Common myeloid progenitor, CD34-positive (primary cell): ENCODE data around the gene RABAC1.
A peak's percentile ranks its signal among the peaks of the same experiment; 100 is the strongest.
"Not testable (repeated sequence)": the region's sequence is repeated elsewhere in the genome, so short reads cannot be mapped to it uniquely, and the experiment has no call there.

Experiments used
- CTCF ChIA-PET: fragments of 350-600 bp; sonication (Branson Sonifier 250); formaldehyde crosslinking; loops from one replicate; lab custom pipeline; 2021; ENCODE audit warnings: antibody characterized with exemption; lab: Charles Lee
- POLR2A ChIA-PET: fragments of 350-600 bp; sonication (Branson Sonifier 250); formaldehyde crosslinking; loops from one replicate; lab custom pipeline; 2021; ENCODE audit warnings: antibody characterized with exemption; lab: Charles Lee
- DNase-seq, 3 donors: peaks; one replicate each; pipeline versions ENCODE4 v3.0.0 to v3.0.0-alpha.2; 2013
- H3K27ac ChIP-seq, 2 experiments: 1 replicate in 1 of 2; 2 replicates in 1 of 2; pipeline ENCODE4 v1.7.0; 2013; ENCODE audit warnings: inconsistent platforms in 2 of 2, low read length in 2 of 2, mild to moderate bottlenecking in 2 of 2, low read depth in 1 of 2, moderate library complexity in 1 of 2; ENCODE audit not compliant: severe bottlenecking in 2 of 2, insufficient read depth in 1 of 2, poor library complexity in 1 of 2
- H3K27me3 ChIP-seq, 5 experiments: replicated peaks in 2 of 5; 1 replicate in 3 of 5; 2 replicates in 2 of 5; pipeline versions ENCODE4 v1.6.1 to v1.7.0; 2013; ENCODE audit warnings: low read length in 4 of 5, mild to moderate bottlenecking in 2 of 5, moderate library complexity in 2 of 5, inconsistent platforms in 1 of 5; ENCODE audit not compliant: insufficient read depth in 5 of 5, control insufficient read depth in 4 of 5
- H3K36me3 ChIP-seq, 4 experiments: 1 replicate in 2 of 4; 2 replicates in 2 of 4; pipeline versions ENCODE4 v1.6.1 to v1.7.0; 2013; ENCODE audit warnings: low read length in 3 of 4, control low read depth in 1 of 4, mild to moderate bottlenecking in 1 of 4; ENCODE audit not compliant: control insufficient read depth in 4 of 4, insufficient read depth in 4 of 4
- H3K4me1 ChIP-seq, 4 experiments: 1 replicate in 3 of 4; 2 replicates in 1 of 4; pipeline versions ENCODE4 v1.6.1 to v1.7.1; 2013; ENCODE audit warnings: low read length in 3 of 4, mild to moderate bottlenecking in 3 of 4, control low read depth in 1 of 4, inconsistent platforms in 1 of 4, moderate library complexity in 1 of 4; ENCODE audit not compliant: control insufficient read depth in 4 of 4, insufficient read depth in 4 of 4; ENCODE audit errors: control extremely low read depth in 1 of 4
- H3K4me3 ChIP-seq, 7 experiments: 1 replicate in 4 of 7; 2 replicates in 3 of 7; pipeline versions ENCODE4 v1.5.1 to v1.7.0; 2013; ENCODE audit warnings: mild to moderate bottlenecking in 7 of 7, low read length in 6 of 7, moderate library complexity in 6 of 7, inconsistent platforms in 2 of 7, low read depth in 2 of 7, control low read depth in 1 of 7; ENCODE audit not compliant: insufficient read depth in 4 of 7, control insufficient read depth in 1 of 7; ENCODE audit errors: extremely low read depth in 1 of 7
- H3K9me3 ChIP-seq, 5 experiments: 1 replicate in 4 of 5; 2 replicates in 1 of 5; pipeline versions ENCODE4 v1.6.1 to v1.7.1; 2013; ENCODE audit warnings: low read length in 4 of 5, mild to moderate bottlenecking in 2 of 5, inconsistent platforms in 1 of 5, low read depth in 1 of 5, moderate library complexity in 1 of 5; ENCODE audit not compliant: control insufficient read depth in 4 of 5, insufficient read depth in 2 of 5; ENCODE audit errors: control extremely low read depth in 1 of 5
- WGBS: methylation state at CpG from one replicate; pipeline ENCODE4 v1.1.5; 2013; ENCODE audit not compliant: insufficient coverage; 5-methylcytosine and 5-hydroxymethylcytosine counted together

Gene RABAC1

DNA sequence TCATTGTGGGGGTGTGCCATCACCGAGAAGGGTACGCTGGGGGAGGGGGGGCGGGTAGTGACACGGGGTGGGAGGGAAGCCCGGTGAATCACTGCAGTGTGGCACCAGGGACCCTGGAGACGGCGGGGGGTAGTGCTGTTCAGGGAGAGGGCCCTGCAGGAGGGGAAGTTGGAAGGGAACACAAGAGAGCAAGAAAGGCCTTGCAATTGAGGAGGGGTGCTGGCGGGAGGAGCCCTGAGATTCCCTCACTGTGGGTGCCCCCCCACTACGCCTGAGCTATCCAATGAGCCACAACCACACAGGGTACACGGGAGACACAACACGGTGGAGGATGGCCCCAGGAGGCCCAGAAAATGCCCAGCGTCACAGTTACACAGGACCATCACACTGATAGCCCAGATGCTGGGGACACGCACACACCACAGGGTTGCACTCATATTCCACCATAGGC is 35.4 kb upstream of the RABAC1 start:
- 33% methylated on average over 10 of the region's 13 CpGs for WGBS
- no peaks in the 10 kb centered on the region for H3K36me3 ChIP-seq
- peaks cover 0 to 30% (median 24%) of the 10 kb centered on the region in 4 experiments for H3K4me1 ChIP-seq
- CTCF ChIA-PET, result no interaction called here
- peak overlapping the region in 4 of 7 experiments; percentile 39 to 75 (median 66) for H3K4me3 ChIP-seq
- peak; percentile 48 to 80 (median 76) for DNase-seq
- H3K27me3 ChIP-seq, result peaks cover 0 to 61% (median 36%) of the 10 kb centered on the region in 5 experiments
- no peak overlapping the region for H3K27ac ChIP-seq
- no peaks in the 10 kb centered on the region for H3K9me3 ChIP-seq
- POLR2A ChIA-PET, result no interaction called here

DNA sequence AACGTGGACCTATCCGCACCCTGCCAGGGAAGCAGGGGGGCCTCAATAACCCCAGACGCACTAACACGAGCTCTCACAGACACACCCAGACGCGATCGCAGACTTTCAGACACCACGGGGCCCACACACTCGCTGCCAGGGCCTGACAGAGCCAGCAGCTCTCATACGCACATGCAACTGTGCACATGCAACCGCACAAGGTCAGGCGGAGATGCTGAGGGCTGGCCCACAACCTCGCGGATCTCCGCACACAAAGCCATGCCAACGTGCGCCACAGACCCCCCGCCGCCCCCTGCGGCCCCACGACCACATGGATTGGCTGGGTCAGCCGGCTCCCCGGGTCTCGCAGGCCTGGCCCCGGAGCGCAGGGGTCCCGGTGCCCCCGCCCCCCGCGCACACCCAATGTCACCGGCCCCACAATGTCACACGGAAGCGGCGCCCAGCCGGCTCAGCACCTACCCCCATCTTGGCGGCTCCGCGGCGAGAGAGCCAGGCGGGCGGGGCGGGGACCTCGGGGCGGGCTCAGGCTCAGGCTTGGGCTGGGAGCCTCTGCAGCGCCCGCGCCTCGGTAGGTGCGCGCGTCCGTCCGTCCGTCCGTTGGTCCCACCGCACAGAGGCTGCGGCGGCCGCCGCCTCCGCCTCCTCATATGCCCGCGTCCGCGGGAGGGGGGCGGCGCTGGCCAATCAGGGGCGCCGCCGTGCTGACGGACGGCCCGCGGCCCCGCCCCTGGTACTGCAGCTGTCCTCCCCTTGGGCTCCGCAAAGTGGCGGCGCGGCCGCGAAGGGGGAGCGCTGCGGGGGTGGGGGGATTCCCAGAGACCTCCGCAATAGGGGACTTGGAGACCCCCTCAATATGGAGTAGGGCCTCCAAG is 34.7 kb upstream of the RABAC1 start, which contains the start of gene ATP1A3:
Gene ATP1A3, minus strand, starts transcription at position 619 of the 872 bp plus-strand sequence. Its CDS starts 154 bp downstream, at position 465.
- H3K9me3 ChIP-seq, result no peaks in the 10 kb centered on the region
- CTCF ChIA-PET, result interaction anchor here (0.5 kb wide), 1 partner anchor 294 kb away, joined by 3 read pairs; no protein-coding TSS in a partner anchor
- WGBS, result under 1% methylated on average over 75 of the region's 84 CpGs
- H3K36me3 ChIP-seq, result no peaks in the 10 kb centered on the region
- peak within 1 kb of the TSS; percentile 38 to 75 (median 57) for H3K4me3 ChIP-seq
- peaks cover 0 to 26% (median 24%) of the 10 kb centered on the region in 4 experiments for H3K4me1 ChIP-seq
- peaks cover 0 to 54% (median 32%) of the 10 kb centered on the region in 5 experiments for H3K27me3 ChIP-seq
- peak; percentile 52 to 79 (median 75) for DNase-seq
- POLR2A ChIA-PET, result no interaction called here
- H3K27ac ChIP-seq, result no peak within 1 kb of the TSS

DNA sequence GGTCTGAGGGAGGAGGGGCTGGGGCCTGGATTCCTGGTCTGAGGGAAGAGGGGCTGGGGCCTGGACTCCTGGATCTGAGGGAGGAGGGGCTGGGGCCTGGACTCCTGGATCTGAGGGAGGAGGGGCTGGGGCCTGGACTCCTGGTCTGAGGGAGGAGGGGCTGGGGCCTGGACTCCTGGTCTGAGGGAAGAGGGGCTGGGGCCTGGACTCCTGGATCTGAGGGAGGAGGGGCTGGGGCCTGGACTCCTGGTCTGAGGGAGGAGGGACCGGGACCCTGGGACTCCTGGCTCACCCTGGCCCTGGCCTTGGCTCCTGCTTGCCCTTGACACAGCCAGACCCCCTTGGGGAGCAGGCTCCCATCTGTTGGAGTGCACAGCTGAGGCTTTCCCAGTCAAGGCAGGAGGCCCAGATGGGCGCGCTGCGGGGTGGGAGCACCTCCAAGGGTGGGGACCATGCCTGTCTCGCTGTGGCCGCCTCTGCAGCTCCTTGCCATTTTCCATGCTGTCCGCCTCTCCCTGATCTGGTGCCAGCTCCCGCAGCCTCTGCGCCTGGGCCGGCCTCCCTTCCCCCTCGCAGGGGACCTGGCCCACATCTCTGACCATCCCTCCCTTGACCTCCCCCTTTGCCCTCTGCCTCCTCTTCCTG is 32.9 kb upstream of the RABAC1 start:
- Histone ChIP-seq H3K4me1 (peaks cover 0 to 11% (median 10%) of the 10 kb centered on the region in 4 experiments), H3K27me3 (peaks cover 0 to 39% (median 26%) of the 10 kb centered on the region in 5 experiments)
- DNase-seq, H3K4me3 ChIP-seq, H3K36me3 ChIP-seq, POLR2A ChIA-PET, H3K9me3 ChIP-seq, CTCF ChIA-PET, H3K27ac ChIP-seq: not testable (repeated sequence)
- WGBS, result 97% methylated on average over 10 of the region's 11 CpGs

DNA sequence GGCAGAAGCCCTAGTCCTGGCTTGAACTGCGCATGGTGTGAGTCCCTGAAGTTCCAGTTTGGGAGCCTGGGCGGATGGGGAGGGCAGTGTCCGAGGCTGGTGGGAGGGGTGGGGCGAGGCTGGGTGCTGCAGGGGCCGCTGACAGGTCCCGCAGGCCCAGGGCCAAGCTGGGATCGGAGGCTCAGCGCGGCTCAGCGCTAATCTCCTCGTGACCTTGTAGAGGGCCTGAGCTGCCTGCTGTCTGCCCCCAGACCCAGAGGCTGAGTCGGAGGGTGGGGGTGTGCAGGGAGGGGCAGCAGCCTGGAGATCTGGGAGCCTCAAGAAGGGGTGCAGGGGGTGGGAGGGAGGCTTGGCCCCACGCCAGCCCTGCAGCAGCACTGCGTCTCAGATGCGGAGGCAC is 31.9 kb upstream of the RABAC1 start:
- POLR2A ChIA-PET, result no interaction called here
- no peak for DNase-seq
- peaks cover 0 to 11% (median 9%) of the 10 kb centered on the region in 4 experiments for H3K4me1 ChIP-seq
- no peak overlapping the region for H3K27ac ChIP-seq
- H3K36me3 ChIP-seq, result no peaks in the 10 kb centered on the region
- 85% methylated on average over 13 of the region's 15 CpGs for WGBS
- no peaks in the 10 kb centered on the region for H3K9me3 ChIP-seq
- CTCF ChIA-PET, result no interaction called here
- H3K27me3 ChIP-seq, result peaks cover 0 to 29% (median 16%) of the 10 kb centered on the region in 5 experiments
- no peak overlapping the region for H3K4me3 ChIP-seq

DNA sequence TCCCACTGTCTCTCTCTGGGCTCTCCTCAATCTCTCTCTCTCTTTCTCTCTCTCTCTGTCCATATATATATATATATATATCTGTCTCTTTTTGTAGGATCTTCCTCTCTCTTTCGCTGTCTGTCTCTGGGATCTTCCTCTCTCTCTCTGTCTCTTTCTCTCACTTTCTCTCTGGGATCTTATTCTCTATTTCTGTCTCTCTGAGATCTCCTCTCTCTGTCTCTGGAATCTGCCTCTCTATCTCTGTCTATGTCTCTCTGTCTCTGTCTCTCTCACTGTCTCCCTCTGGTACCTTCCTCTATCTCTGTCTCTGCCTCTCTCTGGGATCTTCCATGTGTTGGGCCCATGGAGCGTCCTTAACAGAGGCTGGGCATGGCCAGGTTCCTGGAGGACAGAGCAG is 31.5 kb upstream of the RABAC1 start:
- Histone ChIP-seq H3K36me3 (no peaks in the 10 kb centered on the region), H3K4me1 (peaks cover 0 to 11% (median 9%) of the 10 kb centered on the region in 4 experiments), H3K27ac (no peak overlapping the region), H3K27me3 (peaks cover 0 to 25% (median 14%) of the 10 kb centered on the region in 5 experiments), H3K4me3 (no peak overlapping the region), H3K9me3 (no peaks in the 10 kb centered on the region)
- ChIA-PET POLR2A (no interaction called here), CTCF (no interaction called here)
- no CpG with 5 or more reads among the region's 2 CpGs for WGBS
- DNase-seq, result no peak

DNA sequence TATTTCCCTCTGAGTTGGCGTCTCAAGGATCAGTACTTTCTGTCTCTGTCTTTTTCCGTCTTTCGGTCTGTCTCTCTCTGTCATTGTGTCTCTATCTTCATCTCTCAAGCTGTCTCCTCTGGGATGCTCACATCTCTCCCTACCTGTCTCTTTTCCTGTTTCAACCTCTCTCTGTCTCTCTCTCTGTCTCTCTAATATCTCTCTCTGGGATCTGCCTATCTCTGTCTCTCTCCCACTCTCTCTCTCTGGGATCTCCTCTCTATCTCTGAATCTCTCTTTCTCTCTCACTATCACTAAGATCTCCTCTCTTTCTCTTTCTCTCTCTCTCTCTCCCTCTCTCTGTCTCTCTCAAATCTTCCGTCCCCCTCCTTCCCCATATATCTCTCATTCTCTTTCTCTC is 30.9 kb upstream of the RABAC1 start:
- 98% methylated on average over 3 of the region's 4 CpGs for WGBS
- DNase-seq, result no peak
- Histone ChIP-seq H3K4me1 (peaks cover 0 to 11% (median 9%) of the 10 kb centered on the region in 4 experiments), H3K4me3 (no peak overlapping the region), H3K9me3 (no peaks in the 10 kb centered on the region), H3K27ac (no peak overlapping the region), H3K36me3 (no peaks in the 10 kb centered on the region), H3K27me3 (peaks cover 0 to 19% (median 11%) of the 10 kb centered on the region in 5 experiments)
- ChIA-PET CTCF (no interaction called here), POLR2A (no interaction called here)
